Upper lobe of left lung (tissue), 6 donors: ENCODE results near the gene RASAL2. TPM values are rescaled to one million over a fixed set of nuclear protein-coding genes. Genes with fewer than 3 reads are reported as not detected.
A peak's percentile ranks its signal among the peaks of the same experiment; 100 is the strongest.

Experiments used
- ATAC-seq, 2 donors: fragments of 200-7000 bp; cut with Tn5 transposase; one replicate each; pipeline ENCODE4 v1.9.1; 2022; ENCODE audit warnings: mild to moderate bottlenecking in 2 of 2, moderate library complexity in 2 of 2; ENCODE audit not compliant: low FRiP score in 2 of 2
- DNase-seq, 2 donors: peaks; one replicate each; pipeline ENCODE4 v3.0.0-alpha.2; 2019 to 2020
- H3K27ac ChIP-seq, 4 donors: fragments of 200-600 bp; sonication (generic); one replicate each; pipeline ENCODE4 v1.5.1; 2016 to 2019
- H3K27me3 ChIP-seq, 4 donors: fragments of 200-600 bp; sonication (generic); one replicate each; pipeline ENCODE4 v1.5.1; 2017 to 2019
- H3K36me3 ChIP-seq, 4 donors: fragments of 200-600 bp; sonication (generic); one replicate each; pipeline ENCODE4 v1.5.1; 2016 to 2019
- H3K4me1 ChIP-seq, 4 donors: fragments of 200-600 bp; sonication (generic); one replicate each; pipeline ENCODE4 v1.5.1; 2018 to 2019
- H3K4me3 ChIP-seq, 4 donors: fragments of 200-600 bp; sonication (generic); one replicate each; pipeline ENCODE4 v1.5.1; 2017 to 2019; ENCODE audit warnings: mild to moderate bottlenecking in 2 of 4, moderate library complexity in 1 of 4
- H3K9me3 ChIP-seq, 4 donors: fragments of 200-600 bp; sonication (generic); one replicate each; pipeline ENCODE4 v1.5.1; 2018 to 2019
- CTCF ChIP-seq, 6 experiments: fragments of 450-650 bp in 4 of 6; fragments of 200-600 bp in 2 of 6; sonication (generic) in 2 of 6; IDR thresholded peaks; one replicate each; pipeline ENCODE4 v1.5.1; 2016 to 2019; ENCODE audit warnings: antibody characterized with exemption in 6 of 6
- EP300 ChIP-seq, 4 donors: sonication (generic); formaldehyde crosslinking; IDR thresholded peaks; one replicate each; pipeline ENCODE4 v1.5.1; 2017; ENCODE audit warnings: antibody characterized with exemption in 4 of 4, control low read depth in 2 of 4
- POLR2A ChIP-seq, 4 donors: fragments of 450-650 bp; IDR thresholded peaks; one replicate each; pipeline ENCODE4 v1.5.1; 2016 to 2017; ENCODE audit warnings: antibody characterized with exemption in 4 of 4, mild to moderate bottlenecking in 2 of 4
- POLR2AphosphoS5 ChIP-seq, 2 donors: sonication (generic); formaldehyde crosslinking; IDR thresholded peaks; one replicate each; pipeline ENCODE4 v1.5.1; 2017; ENCODE audit warnings: antibody characterized with exemption in 2 of 2
- WGBS, 2 donors: methylation state at CpG; one replicate each; pipeline ENCODE4 v1.1.5; 2017 to 2018; 5-methylcytosine and 5-hydroxymethylcytosine counted together
- total RNA-seq, 6 donors: library from RNA; depleted of rRNA in 4 of 6; stranded (reverse); fragments of >200 nt in 4 of 6; gene quantifications; one replicate each; pipeline versions ENCODE4 v1.1.0 to v1.2.1, GENCODE V29; 2016 to 2021
- donor health status: DM: no; HTN: no; CAD: no; lungs with moderate emphysema.
- donor health status: DM: no; HTN: yes; CAD: no; lungs with severe emphysema.

RASAL2 gene
- total RNA-seq, 6 donors from 2014 or later, result 24.7 to 59.0 (median 41.6) TPM

- peak in 1 of 2 donors; percentile 48 for DNase-seq
These were observed 399.4 kb downstream of the RASAL2 start for GRCh38 chr1:178493301-178493741.

GRCh38 chr1:178494569-178494971, 400.7 kb downstream of the RASAL2 start:
- no peak for ATAC-seq
- Histone ChIP-seq H3K27me3 (no peaks in the 10 kb centered on the region), H3K27ac (no peak overlapping the region), H3K4me3 (no peak overlapping the region), H3K36me3 (no peaks in the 10 kb centered on the region), H3K4me1 (no peaks in the 10 kb centered on the region), H3K9me3 (no peaks in the 10 kb centered on the region)
- TF ChIP-seq POLR2A (IDR thresholded peaks at IDR 0.05) (no peak), CTCF (IDR thresholded peaks at IDR 0.05) (no peak), EP300 (IDR thresholded peaks at IDR 0.05) (no peak), POLR2AphosphoS5 (IDR thresholded peaks at IDR 0.05) (no peak)
- WGBS, 2 donors, result 85 to 93% methylated on average over 13 of the region's 13 CpGs
- DNase-seq, result peak in 1 of 2 donors; percentile 56

More at GRCh38 chr1:178493301-178493741, 399.4 kb downstream of the RASAL2 start:
- WGBS, 2 donors, result 95 to 96% methylated on average over 12 to 16 of the region's 16 CpGs
- no peaks in the 10 kb centered on the region for H3K36me3 ChIP-seq
- no peak overlapping the region for H3K4me3 ChIP-seq
- TF ChIP-seq CTCF (IDR thresholded peaks at IDR 0.05) (no peak), POLR2AphosphoS5 (IDR thresholded peaks at IDR 0.05) (no peak), POLR2A (IDR thresholded peaks at IDR 0.05) (no peak), EP300 (IDR thresholded peaks at IDR 0.05) (no peak)
- no peaks in the 10 kb centered on the region for H3K27me3 ChIP-seq
- no peak for ATAC-seq
- no peaks in the 10 kb centered on the region for H3K9me3 ChIP-seq
- H3K27ac ChIP-seq, result no peak overlapping the region
- H3K4me1 ChIP-seq, result no peaks in the 10 kb centered on the region

GRCh38 chr1:178495158-178495557, 401.3 kb downstream of the RASAL2 start:
- WGBS, 2 donors, result 80 to 100% methylated on average over 1 of the region's 1 CpG
- H3K9me3 ChIP-seq, result no peaks in the 10 kb centered on the region
- DNase-seq (no peak), ATAC-seq (no peak)
- no peaks in the 10 kb centered on the region for H3K27me3 ChIP-seq
- no peaks in the 10 kb centered on the region for H3K36me3 ChIP-seq
- no peak overlapping the region for H3K27ac ChIP-seq
- H3K4me3 ChIP-seq, result no peak overlapping the region
- TF ChIP-seq EP300 (IDR thresholded peaks at IDR 0.05) (no peak), POLR2AphosphoS5 (IDR thresholded peaks at IDR 0.05) (no peak), POLR2A (IDR thresholded peaks at IDR 0.05) (no peak), CTCF (IDR thresholded peaks at IDR 0.05) (no peak)
- H3K4me1 ChIP-seq, result peaks cover 0 to 4% (median 0%) of the 10 kb centered on the region in 4 donors

GRCh38 chr1:178495741-178496409, 402.0 kb downstream of the RASAL2 start:
- Histone ChIP-seq H3K4me3 (no peak overlapping the region), H3K27ac (no peak overlapping the region), H3K27me3 (no peaks in the 10 kb centered on the region), H3K9me3 (no peaks in the 10 kb centered on the region), H3K36me3 (no peaks in the 10 kb centered on the region), H3K4me1 (peaks cover 0 to 7% (median 0%) of the 10 kb centered on the region in 4 donors)
- peak in 1 of 2 donors; percentile 62 for DNase-seq
- TF ChIP-seq POLR2AphosphoS5 (IDR thresholded peaks at IDR 0.05), result no peak
- 83 to 87% methylated on average over 12 to 16 of the region's 16 CpGs for WGBS, 2 donors
- no peak for ATAC-seq

GRCh38 chr1:178496410-178497135, 402.7 kb downstream of the RASAL2 start, which contains the start of gene CLEC20A:
CLEC20A (minus strand) TSS chr1:178496964; CDS start chr1:178496939, 25 bp downstream.
- TF ChIP-seq POLR2AphosphoS5 (IDR thresholded peaks at IDR 0.05), result no peak
- TF ChIP-seq CTCF (IDR thresholded peaks at IDR 0.05), result no peak
- no peak for TF ChIP-seq EP300 (IDR thresholded peaks at IDR 0.05)
- TF ChIP-seq POLR2A (IDR thresholded peaks at IDR 0.05), result no peak
- DNase-seq (peak in 1 of 2 donors; percentile 44), ATAC-seq (no peak)
- no peak within 1 kb of the TSS for H3K27ac ChIP-seq
- no peaks in the 10 kb centered on the region for H3K9me3 ChIP-seq
- no peaks in the 10 kb centered on the region for H3K36me3 ChIP-seq
- H3K27me3 ChIP-seq, result no peaks in the 10 kb centered on the region
- peaks cover 0 to 13% (median 0%) of the 10 kb centered on the region in 4 donors for H3K4me1 ChIP-seq
- no peak within 1 kb of the TSS for H3K4me3 ChIP-seq
- WGBS, 2 donors, result 89 to 95% methylated on average over 21 to 26 of the region's 26 CpGs
